Stimulated activated naive B cell treated with anti-CD40 and anti-IgM and Interleukin-4, amounts not matched to agents 10 μg/mL and 1 μg/mL and 100 μg/mL, for 72 hours (primary cell): ENCODE measurements around the gene ROCK2.
"Not testable (repeated sequence)": the region's sequence is repeated elsewhere in the genome, so short reads cannot be mapped to it uniquely, and the experiment has no call there.

Experiments used
- ATAC-seq, 2 donors: fragments of 150-1000 bp; cut with Tn5 transposase; replicated peaks; 2 replicates each; pipeline ENCODE4 v1.10.0; 2021; ENCODE audit warnings: moderate library complexity in 1 of 2
- DNase-seq: peaks from one replicate; pipeline ENCODE4 v3.0.0; 2021
- H3K27ac Mint-ChIP-seq: one replicate; pipeline ENCODE4 v1.8.0; 2022; ENCODE audit warnings: mild to moderate bottlenecking, mixed read lengths
- H3K27me3 Mint-ChIP-seq, 2 donors: one replicate each; pipeline ENCODE4 v1.8.0; 2022; ENCODE audit warnings: mixed read lengths in 2 of 2
- H3K36me3 Mint-ChIP-seq, 2 donors: one replicate each; pipeline ENCODE4 v1.8.0; 2022; ENCODE audit warnings: mixed read lengths in 2 of 2, mild to moderate bottlenecking in 1 of 2
- H3K4me1 Mint-ChIP-seq, 2 donors: one replicate each; pipeline ENCODE4 v1.8.0; 2022; ENCODE audit warnings: mixed read lengths in 2 of 2, mild to moderate bottlenecking in 1 of 2
- H3K4me3 Mint-ChIP-seq, 2 donors: one replicate each; pipeline ENCODE4 v1.8.0; 2022; ENCODE audit warnings: mild to moderate bottlenecking in 2 of 2, mixed read lengths in 2 of 2, moderate library complexity in 1 of 2
- H3K9me3 Mint-ChIP-seq, 2 donors: one replicate each; pipeline ENCODE4 v1.8.0; 2022; ENCODE audit warnings: mixed read lengths in 2 of 2, mild to moderate bottlenecking in 1 of 2

The ROCK2 gene

GRCh38 chr2:11267931-11268330 lies 76.5 kb downstream of the ROCK2 start:
- Mint-ChIP-seq H3K9me3 (peaks cover 4 to 12% of the 10 kb centered on the region in 2 donors), H3K27me3 (no peaks in the 10 kb centered on the region), H3K36me3 (peaks cover 37 to 46% of the 10 kb centered on the region in 2 donors), H3K4me1 (peaks cover 12 to 21% of the 10 kb centered on the region in 2 donors), H3K27ac (no peak overlapping the region), H3K4me3 (no peak overlapping the region)
- no peak for ATAC-seq
- no peak for DNase-seq

GRCh38 chr2:11264818-11265217 lies 79.6 kb downstream of the ROCK2 start:
- H3K27ac Mint-ChIP-seq, result no peak overlapping the region
- ATAC-seq, result no peak

GRCh38 chr2:11264007-11264406 lies 80.4 kb downstream of the ROCK2 start:
- peaks cover 20 to 25% of the 10 kb centered on the region in 2 donors for H3K36me3 Mint-ChIP-seq
- ATAC-seq, result no peak
- DNase-seq, result no peak
- H3K4me3 Mint-ChIP-seq, result no peak overlapping the region
- H3K27ac Mint-ChIP-seq, result no peak overlapping the region
- peaks cover 6% of the 10 kb centered on the region in 2 donors for H3K4me1 Mint-ChIP-seq
- H3K27me3 Mint-ChIP-seq, result no peaks in the 10 kb centered on the region
- peaks cover 0 to 4% of the 10 kb centered on the region in 2 donors for H3K9me3 Mint-ChIP-seq

More at GRCh38 chr2:11264818-11265217, 79.6 kb downstream of the ROCK2 start:
- no peak overlapping the region for H3K4me3 Mint-ChIP-seq
- H3K27me3 Mint-ChIP-seq, result no peaks in the 10 kb centered on the region
- DNase-seq, result no peak
- peaks cover 2 to 8% of the 10 kb centered on the region in 2 donors for H3K9me3 Mint-ChIP-seq
- peaks cover 6 to 7% of the 10 kb centered on the region in 2 donors for H3K4me1 Mint-ChIP-seq
- H3K36me3 Mint-ChIP-seq, result peaks cover 24 to 30% of the 10 kb centered on the region in 2 donors

- H3K4me1 Mint-ChIP-seq, result peaks cover 6 to 8% of the 10 kb centered on the region in 2 donors
- H3K9me3 Mint-ChIP-seq, result no peaks in the 10 kb centered on the region
- ATAC-seq, result no peak
- no peak overlapping the region for H3K27ac Mint-ChIP-seq
- H3K27me3 Mint-ChIP-seq, result no peaks in the 10 kb centered on the region
- no peak overlapping the region for H3K4me3 Mint-ChIP-seq
- DNase-seq, result no peak
- peaks cover 17% of the 10 kb centered on the region in 2 donors for H3K36me3 Mint-ChIP-seq
Measured at GRCh38 chr2:11263177-11263576, 81.3 kb downstream of the ROCK2 start.

GRCh38 chr2:11262438-11262837 lies 82.0 kb downstream of the ROCK2 start:
- peaks cover 14 to 15% of the 10 kb centered on the region in 2 donors for H3K36me3 Mint-ChIP-seq
- not testable (repeated sequence) for DNase-seq, H3K9me3 Mint-ChIP-seq, H3K4me1 Mint-ChIP-seq, H3K27ac Mint-ChIP-seq, H3K4me3 Mint-ChIP-seq, ATAC-seq, H3K27me3 Mint-ChIP-seq

- not testable (repeated sequence) for H3K9me3 Mint-ChIP-seq, H3K27me3 Mint-ChIP-seq, H3K27ac Mint-ChIP-seq, DNase-seq, ATAC-seq, H3K4me3 Mint-ChIP-seq, H3K4me1 Mint-ChIP-seq
- peaks cover 19 to 20% of the 10 kb centered on the region in 2 donors for H3K36me3 Mint-ChIP-seq
Measured at GRCh38 chr2:11261564-11261963, 82.9 kb downstream of the ROCK2 start.

- ATAC-seq, result no peak
- Mint-ChIP-seq H3K27ac (no peak overlapping the region), H3K27me3 (no peaks in the 10 kb centered on the region), H3K4me1 (peaks cover 6 to 8% of the 10 kb centered on the region in 2 donors), H3K4me3 (no peak overlapping the region), H3K36me3 (peaks cover 20 to 23% of the 10 kb centered on the region in 2 donors), H3K9me3 (no peaks in the 10 kb centered on the region)
- DNase-seq, result no peak
Measured at GRCh38 chr2:11260979-11261378, 83.5 kb downstream of the ROCK2 start.

- Mint-ChIP-seq H3K9me3 (peaks cover 0 to 2% of the 10 kb centered on the region in 2 donors), H3K4me1 (peaks cover 0 to 4% of the 10 kb centered on the region in 2 donors), H3K27ac (no peak overlapping the region), H3K36me3 (peaks cover 15 to 22% of the 10 kb centered on the region in 2 donors), H3K27me3 (no peaks in the 10 kb centered on the region), H3K4me3 (no peak overlapping the region)
- ATAC-seq (no peak), DNase-seq (no peak)
Measured at GRCh38 chr2:11257964-11258363, 86.5 kb downstream of the ROCK2 start.

GRCh38 chr2:11257078-11257477 lies 87.4 kb downstream of the ROCK2 start:
- peaks cover 0 to 2% of the 10 kb centered on the region in 2 donors for H3K9me3 Mint-ChIP-seq

GRCh38 chr2:11256166-11256565 lies 88.3 kb downstream of the ROCK2 start:
- peaks cover 0 to 2% of the 10 kb centered on the region in 2 donors for H3K9me3 Mint-ChIP-seq
- H3K4me3 Mint-ChIP-seq, result no peak overlapping the region
- H3K36me3 Mint-ChIP-seq, result peaks cover 16 to 22% of the 10 kb centered on the region in 2 donors
- no peak overlapping the region for H3K27ac Mint-ChIP-seq
- ATAC-seq, result no peak
- peaks cover 5 to 9% of the 10 kb centered on the region in 2 donors for H3K4me1 Mint-ChIP-seq
- no peak for DNase-seq
- no peaks in the 10 kb centered on the region for H3K27me3 Mint-ChIP-seq

More at GRCh38 chr2:11257078-11257477, 87.4 kb downstream of the ROCK2 start:
- DNase-seq, result no peak
- Mint-ChIP-seq H3K27ac (no peak overlapping the region), H3K27me3 (no peaks in the 10 kb centered on the region), H3K4me3 (no peak overlapping the region), H3K4me1 (peaks cover 0 to 4% of the 10 kb centered on the region in 2 donors), H3K36me3 (peaks cover 16 to 22% of the 10 kb centered on the region in 2 donors)
- no peak for ATAC-seq

GRCh38 chr2:11254100-11254536 lies 90.3 kb downstream of the ROCK2 start:
- Mint-ChIP-seq H3K4me1 (peaks cover 5 to 13% of the 10 kb centered on the region in 2 donors), H3K9me3 (peaks cover 0 to 2% of the 10 kb centered on the region in 2 donors), H3K27ac (no peak overlapping the region), H3K27me3 (no peaks in the 10 kb centered on the region), H3K4me3 (no peak overlapping the region), H3K36me3 (peaks cover 16 to 22% of the 10 kb centered on the region in 2 donors)
- ATAC-seq (no peak), DNase-seq (no peak)

GRCh38 chr2:11252458-11252857 lies 92.0 kb downstream of the ROCK2 start:
- ATAC-seq, H3K27ac Mint-ChIP-seq, H3K9me3 Mint-ChIP-seq, H3K4me3 Mint-ChIP-seq, DNase-seq, H3K27me3 Mint-ChIP-seq: not testable (repeated sequence)
- peaks cover 19 to 26% of the 10 kb centered on the region in 2 donors for H3K36me3 Mint-ChIP-seq
- peaks cover 5 to 11% of the 10 kb centered on the region in 2 donors for H3K4me1 Mint-ChIP-seq

- no peak for DNase-seq
- no peaks in the 10 kb centered on the region for H3K27me3 Mint-ChIP-seq
- ATAC-seq, result no peak
- peaks cover 15 to 21% of the 10 kb centered on the region in 2 donors for H3K36me3 Mint-ChIP-seq
- peaks cover 5 to 9% of the 10 kb centered on the region in 2 donors for H3K4me1 Mint-ChIP-seq
- peaks cover 0 to 2% of the 10 kb centered on the region in 2 donors for H3K9me3 Mint-ChIP-seq
- no peak overlapping the region for H3K4me3 Mint-ChIP-seq
- no peak overlapping the region for H3K27ac Mint-ChIP-seq
Measured at GRCh38 chr2:11250400-11251196, 93.8 kb downstream of the ROCK2 start.

GRCh38 chr2:11245322-11245721 lies 99.1 kb downstream of the ROCK2 start:
- H3K27ac Mint-ChIP-seq, result no peak overlapping the region
- no peaks in the 10 kb centered on the region for H3K9me3 Mint-ChIP-seq
- peaks cover 8 to 17% of the 10 kb centered on the region in 2 donors for H3K36me3 Mint-ChIP-seq
- ATAC-seq, result no peak
- H3K4me3 Mint-ChIP-seq, result no peak overlapping the region
- DNase-seq, result no peak
- no peaks in the 10 kb centered on the region for H3K27me3 Mint-ChIP-seq
- peaks cover 0 to 6% of the 10 kb centered on the region in 2 donors for H3K4me1 Mint-ChIP-seq
